Dermis blood vessel endothelial cell (primary cell): ENCODE results near the gene SYNPO2L. TPM values are rescaled to one million over a fixed set of nuclear protein-coding genes. Genes with fewer than 3 reads are reported as not detected.
"Not testable (repeated sequence)": the region's sequence is repeated elsewhere in the genome, so short reads cannot be mapped to it uniquely, and the experiment has no call there.

Source experiments
- DNase-seq: peaks from one replicate; pipeline ENCODE4 v3.0.0; 2010
- total RNA-seq: library from RNA; depleted of rRNA; stranded (reverse); fragments of >200 nt; gene quantifications from 2 replicates; pipeline ENCODE4 v1.2.3, GENCODE V29; 2014

SYNPO2L gene
- total RNA-seq, 1 donor from 2014 or later, result not detected

DNA sequence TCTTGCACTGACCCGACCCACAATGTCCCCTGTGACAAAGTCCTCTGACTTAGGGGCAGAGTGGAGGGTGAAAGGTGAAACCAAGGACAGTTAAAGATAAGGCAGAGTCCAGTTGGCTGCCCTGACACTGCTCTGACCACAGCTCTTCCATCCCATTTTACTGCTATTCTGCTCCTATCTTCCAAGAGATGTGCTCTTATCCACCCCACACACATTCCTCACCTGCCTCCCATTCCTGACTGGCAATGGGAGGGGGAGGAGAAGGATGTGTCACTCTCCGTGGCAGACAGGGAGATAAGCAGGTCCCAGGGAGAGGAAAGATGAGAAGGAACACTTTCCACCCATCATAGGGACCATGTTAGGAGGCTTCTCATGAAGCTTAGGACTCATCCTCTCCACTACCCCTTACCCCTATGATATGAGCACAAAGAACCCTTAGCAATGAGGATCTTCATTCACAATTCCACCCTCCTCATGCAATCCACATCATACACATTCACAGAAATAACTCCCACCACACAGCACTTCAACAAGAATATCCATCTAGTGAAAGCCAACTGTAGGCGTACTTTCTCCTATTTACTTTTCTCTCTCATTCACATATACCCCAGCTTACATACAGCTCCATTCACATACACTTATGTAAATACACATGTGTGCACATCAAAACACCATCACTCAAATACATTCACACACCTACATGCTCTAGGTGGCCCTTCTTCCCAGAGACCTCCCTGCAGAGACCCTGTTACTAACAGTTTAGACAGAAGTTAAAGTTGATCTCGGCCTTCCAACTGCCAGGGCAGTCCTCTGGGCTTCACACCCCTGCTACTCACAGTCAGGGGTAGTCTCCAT is 6.6 kb downstream of the SYNPO2L start:
- no peak for DNase-seq

DNA sequence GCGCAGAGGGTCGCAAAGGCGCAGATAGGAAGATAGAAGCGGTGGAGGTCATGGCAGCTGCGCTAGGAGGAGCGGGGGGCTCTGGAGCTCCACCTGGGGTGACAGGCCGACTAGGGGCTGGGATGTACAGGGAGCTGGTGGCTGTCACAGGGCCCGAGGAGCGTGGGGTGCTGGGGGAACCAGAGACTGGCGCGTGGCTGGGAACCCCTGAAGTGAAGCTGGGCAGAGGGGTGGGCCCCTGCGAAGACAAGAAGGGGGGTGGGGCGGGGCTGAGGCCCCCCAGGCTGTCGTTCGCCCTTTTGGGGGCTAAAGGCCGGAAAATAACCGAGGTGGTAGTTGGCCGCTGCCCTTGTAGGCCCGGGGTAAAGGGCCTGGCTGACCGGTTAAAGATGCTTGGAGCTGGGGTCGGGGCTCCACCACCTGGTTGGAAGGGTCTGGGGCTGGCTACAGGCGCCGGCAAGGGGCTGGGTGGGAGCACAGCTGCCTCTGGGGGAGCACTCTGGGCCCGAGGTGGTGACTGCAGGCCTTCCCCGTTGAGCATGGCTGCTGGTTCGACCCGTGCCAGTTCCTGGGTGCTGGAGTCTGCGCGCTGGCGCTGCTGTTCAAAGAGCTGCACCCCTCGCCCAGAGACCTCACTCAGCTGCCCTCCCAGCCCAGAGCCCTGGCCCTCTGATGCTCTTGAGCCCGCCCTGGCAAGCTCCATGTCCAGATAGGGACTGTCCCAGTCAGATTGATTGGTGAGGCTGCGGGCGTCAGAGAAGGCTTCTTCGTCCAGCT is 7.8 kb downstream of the SYNPO2L start:
- no peak for DNase-seq

- DNase-seq, result peak; percentile 46
Measured at GRCh38 chr10:73647211-73647874, 8.5 kb downstream of the SYNPO2L start.

DNA sequence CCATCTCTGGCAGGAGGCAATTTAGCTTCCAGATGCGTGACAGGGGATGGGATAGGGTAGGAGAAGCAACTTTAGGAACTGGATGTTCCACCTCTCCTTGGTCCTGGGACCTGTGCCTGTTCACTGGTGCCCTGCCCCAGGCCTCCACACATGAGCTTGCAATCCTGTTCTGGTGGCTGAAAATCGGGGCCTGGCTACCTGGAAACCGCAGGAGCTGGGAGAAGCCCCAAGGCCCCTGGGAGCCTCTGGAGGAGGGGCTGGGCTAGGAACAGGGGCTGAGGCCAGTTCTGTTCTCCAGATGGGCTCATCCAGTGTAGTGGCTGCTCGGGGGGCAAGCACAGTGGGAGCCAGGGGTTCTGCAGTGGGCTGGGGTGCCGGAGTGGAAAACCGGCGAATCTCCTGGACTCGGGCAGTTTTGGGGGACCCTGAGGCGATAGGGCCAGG is 9.2 kb downstream of the SYNPO2L start:
- DNase-seq, result no peak

GRCh38 chr10:73645251-73645650 is 10.6 kb downstream of the SYNPO2L start:
- no peak for DNase-seq

- no peak for DNase-seq
Measured at GRCh38 chr10:73644767-73645166, 11.1 kb downstream of the SYNPO2L start.

DNA sequence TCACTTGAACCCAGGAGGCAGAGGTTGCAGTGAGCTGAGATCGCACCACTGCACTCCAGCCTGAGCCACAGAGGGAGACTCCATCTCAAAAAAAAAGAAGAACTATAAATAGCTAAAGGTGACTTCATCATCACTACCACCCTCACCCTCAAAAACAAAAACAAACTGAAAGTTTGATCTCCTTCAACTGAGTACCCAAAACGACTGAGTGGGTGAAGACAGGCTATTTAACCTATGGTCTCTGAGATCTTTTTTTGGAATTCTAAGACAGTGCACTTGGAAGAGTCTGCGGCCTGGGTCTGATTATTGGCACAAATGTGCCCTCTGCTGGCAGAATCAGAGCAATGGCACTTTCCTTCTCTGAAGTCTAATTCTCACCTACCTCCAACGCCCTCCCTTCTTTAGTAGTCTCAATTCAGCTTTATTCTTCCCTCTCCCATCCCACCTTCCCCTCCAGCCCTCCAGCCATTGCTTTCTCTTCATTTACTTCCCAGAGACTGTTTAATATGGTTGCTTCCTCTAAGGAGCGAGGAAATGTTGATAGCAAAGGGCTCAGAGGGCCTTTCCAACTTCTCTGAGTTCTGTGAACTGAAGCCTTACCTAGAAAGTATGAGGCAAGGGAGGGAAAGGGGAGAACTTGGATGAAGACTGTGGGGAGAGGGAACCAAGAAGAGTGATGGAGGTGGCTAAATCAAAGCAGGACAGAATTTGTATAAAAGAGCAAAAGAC is 11.7 kb downstream of the SYNPO2L start:
- peak; percentile 81 for DNase-seq

GRCh38 chr10:73643362-73643761 is 12.5 kb downstream of the SYNPO2L start:
- no peak for DNase-seq

GRCh38 chr10:73641328-73642060 is 14.3 kb downstream of the SYNPO2L start, which contains the start of gene MYOZ1:
Gene MYOZ1 (minus strand): TSS chr10:73641474. CDS start chr10:73640017, 1,457 bp downstream.
- no peak for DNase-seq

GRCh38 chr10:73639286-73639685 is 16.5 kb downstream of the SYNPO2L start:
- DNase-seq, result no peak

GRCh38 chr10:73635781-73636180 is 20.0 kb downstream of the SYNPO2L start:
- no peak for DNase-seq

DNA sequence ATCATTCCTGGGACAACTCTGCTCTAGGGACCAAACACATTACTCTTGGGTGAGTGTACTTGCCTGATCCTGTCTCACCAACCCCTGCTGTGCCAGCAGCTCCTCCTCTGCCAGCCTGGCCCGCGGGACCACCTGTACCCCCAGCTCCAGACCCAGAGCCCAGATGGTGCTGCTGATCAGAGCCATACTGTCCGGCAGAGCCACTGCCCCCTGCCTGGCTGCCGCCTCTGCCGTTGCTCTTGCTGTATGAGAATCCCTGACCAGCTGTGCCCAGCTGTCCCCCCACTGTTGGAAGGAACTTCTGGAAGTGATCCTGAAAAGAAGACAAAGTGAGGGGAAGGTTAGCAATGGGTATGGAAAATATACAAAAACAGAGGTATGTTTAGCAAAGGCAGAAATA is 21.4 kb downstream of the SYNPO2L start:
- DNase-seq, result no peak

DNA sequence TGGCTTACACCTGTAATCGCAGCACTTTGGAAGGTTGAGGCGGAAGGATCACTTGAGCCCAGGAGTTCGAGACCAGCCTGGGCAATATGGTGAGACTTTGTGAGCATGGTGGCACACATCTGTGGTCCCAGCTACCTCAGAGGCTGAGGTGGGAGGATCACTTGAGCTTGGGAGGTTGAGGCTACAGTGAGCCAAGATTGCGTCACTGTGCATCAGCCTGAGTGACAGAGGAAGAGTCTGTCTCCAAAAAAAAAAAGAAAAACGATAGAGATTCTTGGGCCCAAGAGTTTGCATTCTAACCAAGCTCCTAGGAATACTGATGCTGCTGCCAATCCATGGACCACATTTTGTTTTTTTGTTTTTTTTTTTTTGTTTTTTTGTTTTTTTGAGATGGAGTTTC is 26.7 kb downstream of the SYNPO2L start:
- DNase-seq, result no peak

DNA sequence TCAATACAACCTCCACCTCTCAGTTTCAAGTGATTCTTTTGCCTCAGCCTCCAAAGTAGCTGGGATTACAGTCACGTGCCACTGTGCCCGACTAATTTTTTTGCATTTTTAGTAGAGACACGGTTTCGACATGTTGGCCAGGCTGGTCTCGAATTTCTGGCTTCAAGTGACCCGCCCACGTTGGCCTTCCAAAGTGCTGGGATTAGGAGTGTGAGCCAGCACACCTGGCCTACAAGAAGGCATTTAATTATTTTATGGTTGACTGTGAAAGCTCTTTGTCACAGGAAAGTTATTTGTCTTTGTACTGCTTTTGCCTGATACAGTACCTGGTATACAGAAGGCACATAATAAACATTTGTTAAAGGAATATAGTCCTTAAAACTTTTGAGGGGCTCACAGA is 27.4 kb downstream of the SYNPO2L start:
- no peak for DNase-seq

DNA sequence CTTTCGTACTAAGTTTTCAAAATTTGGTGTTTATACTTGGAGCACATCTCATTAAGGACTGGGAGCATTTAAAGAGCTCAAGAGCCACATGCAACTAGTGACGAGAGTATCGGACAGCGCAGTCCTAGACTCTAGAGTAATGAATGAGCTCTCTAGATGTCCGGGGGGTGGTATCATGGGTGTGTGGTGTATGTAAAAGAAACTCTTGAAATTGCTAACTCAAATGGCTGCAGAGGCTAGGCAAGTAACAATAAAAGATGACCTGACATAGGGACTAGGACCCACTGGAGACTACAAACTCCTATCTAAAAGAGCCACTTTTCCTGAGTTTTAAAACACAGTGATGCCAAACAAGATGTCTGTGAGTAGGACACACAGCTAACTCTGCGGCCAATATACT is 28.5 kb downstream of the SYNPO2L start:
- no peak for DNase-seq

GRCh38 chr10:73625884-73626752 is 29.7 kb downstream of the SYNPO2L start:
- DNase-seq, result peak; percentile 99

- peak; percentile 47 for DNase-seq
Measured at GRCh38 chr10:73625004-73625883, 30.6 kb downstream of the SYNPO2L start.

GRCh38 chr10:73623056-73623455 is 32.8 kb downstream of the SYNPO2L start:
- DNase-seq, result no peak

DNA sequence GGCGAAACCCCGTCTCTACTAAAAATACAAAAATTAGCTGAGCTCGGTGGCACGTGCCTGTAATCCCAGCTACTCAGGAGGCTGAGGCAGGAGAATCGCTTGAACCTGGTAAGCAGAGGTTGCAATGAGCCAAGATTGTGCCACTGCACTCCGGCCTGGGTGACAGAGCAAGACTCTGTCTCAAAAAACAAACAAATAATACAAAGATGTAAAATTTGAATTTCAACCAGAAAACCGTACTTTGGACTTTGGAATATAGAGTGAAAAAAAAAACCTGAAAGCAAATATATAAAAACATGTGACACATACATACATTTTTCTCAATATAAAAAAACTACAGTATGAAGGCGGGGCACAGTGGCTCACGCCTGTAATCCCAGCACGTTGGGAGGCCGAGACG is 34.9 kb downstream of the SYNPO2L start:
- not testable (repeated sequence) for DNase-seq

GRCh38 chr10:73617143-73617542 is 38.7 kb downstream of the SYNPO2L start:
- not testable (repeated sequence) for DNase-seq
